ENCODE results near the gene GINS3. TPM values are rescaled to one million over a fixed set of nuclear protein-coding genes. Genes with fewer than 3 reads are reported as not detected.

GINS3 gene
- total RNA-seq, 1 experiment from 2014 or later = 16.4 TPM

- Histone ChIP-seq H2BK120ac (ENCODE audit: low read depth, low read length, poor library complexity, severe bottlenecking) (no peak overlapping the region), H4K8ac (replicated peaks; ENCODE audit: insufficient read length, low read depth, low read length) (no peak overlapping the region), H3K27me3 (ENCODE audit: insufficient read depth, low read length) (no peaks in the 10 kb centered on the region), H2BK5ac (ENCODE audit: insufficient read length, low read length) (no peak overlapping the region), H3K79me1 (ENCODE audit: insufficient read depth, low read depth, low read length, poor library complexity, severe bottlenecking) (no peaks in the 10 kb centered on the region), H4K91ac (ENCODE audit: insufficient read length, low read depth, low read length) (no peak overlapping the region), H3K27ac (ENCODE audit: insufficient read length, low read depth, low read length) (no peak overlapping the region), H3K4me2 (ENCODE audit: insufficient read depth, insufficient read length, low read length) (no peak overlapping the region), H2BK20ac (ENCODE audit: low read depth, low read length, poor library complexity, severe bottlenecking) (no peak overlapping the region), H3K23me2 (ENCODE audit: insufficient read length, low read depth, low read length, poor library complexity, severe bottlenecking) (no peaks in the 10 kb centered on the region), H2BK12ac (ENCODE audit: insufficient read length, low read depth, low read length) (no peak overlapping the region), H3K23ac (ENCODE audit: insufficient read length, low read depth, low read length) (no peak overlapping the region), H2BK15ac (ENCODE audit: low read depth, low read length) (no peak overlapping the region), H3K4me1 (ENCODE audit: insufficient read depth, low read length) (no peaks in the 10 kb centered on the region), H4K5ac (ENCODE audit: insufficient read length, low read depth, low read length) (no peak overlapping the region), H3K9ac (ENCODE audit: extremely low read depth, insufficient read length, low read length) (no peak overlapping the region), H3K56ac (ENCODE audit: insufficient read length, low read depth, low read length) (no peak overlapping the region), H2AK5ac (ENCODE audit: insufficient read length, low read length) (no peak overlapping the region), H3K18ac (ENCODE audit: insufficient read length, low read depth, low read length) (no peak overlapping the region), H4K20me1 (ENCODE audit: control insufficient read depth, insufficient read depth, insufficient read length) (no peaks in the 10 kb centered on the region), H3K4ac (ENCODE audit: low read depth, low read length) (no peak overlapping the region), H3T11ph (ENCODE audit: low read length) (no peak overlapping the region), H3K9me3 (ENCODE audit: control insufficient read depth, low read depth, low read length) (no peaks in the 10 kb centered on the region), H3K79me2 (ENCODE audit: insufficient read depth, low read length) (no peaks in the 10 kb centered on the region), H3K14ac (ENCODE audit: insufficient read depth, low read length) (no peak overlapping the region), H2AFZ (ENCODE audit: low read length) (no peak overlapping the region)
- no peaks in the 10 kb centered on the region; a peak in 1 of 7 replicates for H3K36me3 Mint-ChIP-seq (ENCODE audit: insufficient read depth in 1 of 3, low read depth in 3 of 3)
- H3K4me1 Mint-ChIP-seq = peaks cover 0 to 3% of the 10 kb centered on the region in 2 experiments; a peak in 1 of 4 replicates
- H3K27me3 Mint-ChIP-seq (ENCODE audit: low read depth) = peaks cover 8% of the 10 kb centered on the region
- H3K9me3 Mint-ChIP-seq = no peaks in the 10 kb centered on the region; a peak in 1 of 5 replicates
- no peak overlapping the region for H3K4me3 Mint-ChIP-seq
- no peak overlapping the region for H3K27ac Mint-ChIP-seq
- DNase-seq = no peak
- TF ChIP-seq CTCF (conservative IDR thresholded peaks at IDR 0.05) = no peak
Measured at GRCh38 chr16:58375386-58375785, 16.9 kb upstream of the GINS3 start.
